Heart left ventricle (tissue), 13 donors: ENCODE results near the gene GSK3A.

Source experiments
- POLR2A ChIP-seq, 2 donors: fragments of 450-650 bp; IDR thresholded peaks; one replicate each; pipeline ENCODE4 v1.6.1; 2017; ENCODE audit warnings: antibody characterized with exemption in 2 of 2, mild to moderate bottlenecking in 2 of 2, moderate library complexity in 2 of 2
- TF ChIP-seq, protein P1 (sequence below), 12 donors: fragments of 200-600 bp; sonication (generic) in 4 of 12; IDR thresholded peaks; one replicate each; pipeline versions ENCODE4 v1.5.0 to v1.8.0; 2018 to 2022; ENCODE audit warnings: antibody characterized with exemption in 12 of 12, mild to moderate bottlenecking in 5 of 12
- donor health status: ischemic (EF 13 %, LVEDD 7.1; RV severe dilation, severe dysfunction).
- donor health status: DM: no; HTN: yes; CAD: no.
- donor health status: DM: no; HTN: no; CAD: no.
- donor health status: ischemic (EF 25% LVEDD 6.9; RV normal size, moderate dysfunction).
- donor health status: ischemic (EF 25% LVEDD 5.7; RV mildly dilated, moderate dysfunction).
- donor health status: ischemic (EF 35%, LVEDD 5.7; RV mildly dilated, moderate dysfunction).
- donor health status: nonischemic (EF 11% LVEDD 7.7; RV severe dilation, severe dysfunction).
- donor health status: DM: yes; HTN: yes; CAD: no.
- donor health status: PGD.
- donor health status: ischemic (EF 29% LVEDD 5.4; RV normal size, mild dysfunction).
- donor health status: nonischemic (EF 23%, LVEDD 6.1; RV moderate dilation, normal function).

DNA sequence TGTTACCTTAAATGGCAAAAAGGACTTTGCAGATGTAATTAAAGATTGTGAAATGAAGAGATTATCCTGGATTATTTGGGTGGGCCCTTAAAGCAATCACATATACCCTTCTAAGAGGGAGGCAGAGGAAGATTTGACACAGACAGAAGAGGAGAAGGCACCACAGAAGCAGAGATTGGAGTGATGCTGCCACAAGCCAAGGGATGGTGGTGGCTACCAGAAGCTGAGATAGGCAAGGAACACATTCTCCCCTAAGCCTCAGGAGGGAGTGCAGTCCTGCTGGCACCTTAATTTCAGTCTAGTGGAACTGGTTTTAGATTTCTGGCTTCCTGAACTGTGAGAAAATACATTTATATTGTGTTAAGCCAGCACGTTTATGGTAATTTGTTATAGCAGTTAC is 49.1 kb downstream of the GSK3A start:
- TF ChIP-seq, protein P1, sequence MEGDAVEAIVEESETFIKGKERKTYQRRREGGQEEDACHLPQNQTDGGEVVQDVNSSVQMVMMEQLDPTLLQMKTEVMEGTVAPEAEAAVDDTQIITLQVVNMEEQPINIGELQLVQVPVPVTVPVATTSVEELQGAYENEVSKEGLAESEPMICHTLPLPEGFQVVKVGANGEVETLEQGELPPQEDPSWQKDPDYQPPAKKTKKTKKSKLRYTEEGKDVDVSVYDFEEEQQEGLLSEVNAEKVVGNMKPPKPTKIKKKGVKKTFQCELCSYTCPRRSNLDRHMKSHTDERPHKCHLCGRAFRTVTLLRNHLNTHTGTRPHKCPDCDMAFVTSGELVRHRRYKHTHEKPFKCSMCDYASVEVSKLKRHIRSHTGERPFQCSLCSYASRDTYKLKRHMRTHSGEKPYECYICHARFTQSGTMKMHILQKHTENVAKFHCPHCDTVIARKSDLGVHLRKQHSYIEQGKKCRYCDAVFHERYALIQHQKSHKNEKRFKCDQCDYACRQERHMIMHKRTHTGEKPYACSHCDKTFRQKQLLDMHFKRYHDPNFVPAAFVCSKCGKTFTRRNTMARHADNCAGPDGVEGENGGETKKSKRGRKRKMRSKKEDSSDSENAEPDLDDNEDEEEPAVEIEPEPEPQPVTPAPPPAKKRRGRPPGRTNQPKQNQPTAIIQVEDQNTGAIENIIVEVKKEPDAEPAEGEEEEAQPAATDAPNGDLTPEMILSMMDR (IDR thresholded peaks at IDR 0.05): no peak
- no peak for TF ChIP-seq POLR2A (IDR thresholded peaks at IDR 0.05)
